Tibial nerve (tissue), 4 donors: ENCODE data around the gene IL17RD. TPM values are rescaled to one million over a fixed set of nuclear protein-coding genes. Genes with fewer than 3 reads are reported as not detected.

ENCODE experiments used
- DNase-seq, 2 donors: peaks; one replicate each; pipeline ENCODE4 v3.0.0-alpha.2; 2019; ENCODE audit warnings: low spot score in 2 of 2
- H3K27ac ChIP-seq, 4 donors: fragments of 200-600 bp; sonication (generic) in 3 of 4; one replicate each; pipeline ENCODE4 v1.5.1; 2017 to 2019; ENCODE audit warnings: mild to moderate bottlenecking in 1 of 4
- H3K27me3 ChIP-seq, 2 donors: fragments of 200-600 bp; sonication (generic) in 1 of 2; one replicate each; pipeline versions ENCODE4 v1.5.1 to v1.6.0; 2017 to 2019
- H3K36me3 ChIP-seq, 3 donors: fragments of 200-600 bp; sonication (generic); one replicate each; pipeline ENCODE4 v1.5.1; 2018 to 2019
- H3K4me1 ChIP-seq, 4 donors: fragments of 200-600 bp; sonication (generic) in 3 of 4; one replicate each; pipeline ENCODE4 v1.5.1; 2017 to 2019
- H3K4me3 ChIP-seq, 4 donors: fragments of 200-600 bp; sonication (generic) in 3 of 4; one replicate each; pipeline ENCODE4 v1.5.1; 2017 to 2019; ENCODE audit warnings: mild to moderate bottlenecking in 1 of 4, moderate library complexity in 1 of 4
- H3K9me3 ChIP-seq, 4 donors: fragments of 200-600 bp; sonication (generic) in 3 of 4; one replicate each; pipeline ENCODE4 v1.5.1; 2017 to 2019
- CTCF ChIP-seq, 5 experiments: fragments of 200-600 bp in 3 of 5; fragments of 450-650 bp in 2 of 5; sonication (generic) in 3 of 5; IDR thresholded peaks; one replicate each; pipeline ENCODE4 v1.5.1; 2016 to 2019; ENCODE audit warnings: antibody characterized with exemption in 5 of 5, mild to moderate bottlenecking in 3 of 5, moderate library complexity in 2 of 5
- EP300 ChIP-seq, 2 donors: sonication (generic); formaldehyde crosslinking; IDR thresholded peaks; one replicate each; pipeline ENCODE4 v1.6.1; 2017; ENCODE audit warnings: antibody characterized with exemption in 2 of 2, mild to moderate bottlenecking in 1 of 2
- POLR2A ChIP-seq, 2 donors: fragments of 450-650 bp; IDR thresholded peaks; one replicate each; pipeline ENCODE4 v1.6.1; 2017; ENCODE audit warnings: antibody characterized with exemption in 2 of 2, mild to moderate bottlenecking in 2 of 2, moderate library complexity in 2 of 2
- WGBS, 2 donors: methylation state at CpG; one replicate each; pipeline ENCODE4 v1.1.5; 2018; 5-methylcytosine and 5-hydroxymethylcytosine counted together
- total RNA-seq, 4 donors: library from RNA; depleted of rRNA; stranded (reverse); fragments of >200 nt; gene quantifications; one replicate each; pipeline ENCODE4 v1.1.0, GENCODE V29; 2016

Gene IL17RD
- total RNA-seq, 4 donors from 2014 or later = 9.8 to 13.8 (median 10.1) TPM

DNA sequence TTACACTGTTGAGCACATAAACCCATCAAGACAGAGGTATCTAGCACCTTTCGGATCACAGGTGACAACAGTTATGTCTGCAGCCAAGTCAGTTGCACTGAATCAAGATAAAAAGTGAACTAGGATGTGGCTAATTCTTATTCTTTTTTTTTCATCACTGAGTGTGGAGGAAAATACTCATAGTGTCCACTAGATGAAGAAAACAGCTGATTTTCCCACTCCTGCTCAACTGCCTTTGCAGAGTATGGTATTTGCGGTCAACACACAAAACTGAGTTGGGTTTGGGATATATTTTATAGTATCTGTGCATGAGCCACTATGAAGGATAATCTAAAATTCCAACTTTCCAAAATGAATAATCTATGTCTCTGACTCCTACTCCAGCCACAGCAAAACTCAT is 32.5 kb downstream of the IL17RD start:
- H3K9me3 ChIP-seq = no peaks in the 10 kb centered on the region
- TF ChIP-seq CTCF (IDR thresholded peaks at IDR 0.05) = no peak
- WGBS, 2 donors = 91 to 93% methylated on average over 2 of the region's 2 CpGs
- no peaks in the 10 kb centered on the region for H3K36me3 ChIP-seq
- no peak overlapping the region for H3K4me3 ChIP-seq
- no peaks in the 10 kb centered on the region for H3K27me3 ChIP-seq
- DNase-seq = no peak
- H3K27ac ChIP-seq = no peak overlapping the region
- peaks cover 0 to 33% (median under 1%) of the 10 kb centered on the region in 4 donors for H3K4me1 ChIP-seq

GRCh38 chr3:57131210-57131588 is 34.0 kb downstream of the IL17RD start:
- Histone ChIP-seq H3K4me1 (peaks cover 0 to 37% (median 3%) of the 10 kb centered on the region in 4 donors), H3K9me3 (no peaks in the 10 kb centered on the region), H3K36me3 (no peaks in the 10 kb centered on the region), H3K27ac (peak overlapping the region in 2 of 4 donors; percentile 49 to 75), H3K27me3 (no peaks in the 10 kb centered on the region), H3K4me3 (no peak overlapping the region)
- 59 to 64% methylated on average over 4 of the region's 4 CpGs for WGBS, 2 donors
- DNase-seq = no peak
- no peak for TF ChIP-seq CTCF (IDR thresholded peaks at IDR 0.05)
- TF ChIP-seq EP300 (IDR thresholded peaks at IDR 0.05) = no peak
- no peak for TF ChIP-seq POLR2A (IDR thresholded peaks at IDR 0.05)

- TF ChIP-seq EP300 (IDR thresholded peaks at IDR 0.05) (peak in 1 of 2 donors; percentile 46), CTCF (IDR thresholded peaks at IDR 0.05) (no peak)
- Histone ChIP-seq H3K27ac (peak overlapping the region in 2 of 4 donors; percentile 49 to 75), H3K27me3 (no peaks in the 10 kb centered on the region), H3K36me3 (no peaks in the 10 kb centered on the region), H3K4me1 (peaks cover 0 to 37% (median 3%) of the 10 kb centered on the region in 4 donors), H3K4me3 (no peak overlapping the region), H3K9me3 (no peaks in the 10 kb centered on the region)
- 29 to 50% methylated on average over 9 to 14 of the region's 14 CpGs for WGBS, 2 donors
- DNase-seq = peak; percentile 51 to 55
Measured at GRCh38 chr3:57130571-57131209, 34.5 kb downstream of the IL17RD start.

- H3K9me3 ChIP-seq = no peaks in the 10 kb centered on the region
- H3K27me3 ChIP-seq = no peaks in the 10 kb centered on the region
- no peak overlapping the region for H3K4me3 ChIP-seq
- no peaks in the 10 kb centered on the region for H3K36me3 ChIP-seq
- no peak for TF ChIP-seq CTCF (IDR thresholded peaks at IDR 0.05)
- TF ChIP-seq POLR2A (IDR thresholded peaks at IDR 0.05) = no peak
- no peak for TF ChIP-seq EP300 (IDR thresholded peaks at IDR 0.05)
- 57 to 62% methylated on average over 14 of the region's 14 CpGs for WGBS, 2 donors
- H3K27ac ChIP-seq = peak overlapping the region in 2 of 4 donors; percentile 75 to 81
- H3K4me1 ChIP-seq = peaks cover 0 to 37% (median 3%) of the 10 kb centered on the region in 4 donors
- no peak for DNase-seq
Measured at GRCh38 chr3:57128826-57129667, 36.1 kb downstream of the IL17RD start.
